GM12865 (cell line): Measurements from ENCODE around the gene IL11RA.
"Not testable (repeated sequence)": the region's sequence is repeated elsewhere in the genome, so short reads cannot be mapped to it uniquely, and the experiment has no call there.

Source experiments
- DNase-seq: peaks from one replicate; pipeline ENCODE4 v3.0.0; 2010; ENCODE audit warnings: low read depth
- H3K4me3 ChIP-seq: 2 replicates; pipeline ENCODE4 v1.5.1; 2011; ENCODE audit warnings: mild to moderate bottlenecking, low read depth, low read length, control low read depth
- CTCF ChIP-seq: IDR thresholded peaks from 2 replicates; pipeline ENCODE4 v1.5.1; 2011; ENCODE audit warnings: low read length, control low read depth, low read depth, inconsistent platforms; ENCODE audit not compliant: insufficient read depth; ENCODE audit errors: missing control alignments

The IL11RA gene

GRCh38 chr9:34637356-34638137, 14.4 kb upstream of the IL11RA start, which contains the start of gene SIGMAR1:
SIGMAR1 (minus strand) TSS chr9:34637787; CDS start chr9:34637697, 90 bp downstream.
- TF ChIP-seq CTCF, result no peak
- peak within 1 kb of the TSS; percentile 93 for H3K4me3 ChIP-seq
- DNase-seq, result peak; percentile 97

DNA sequence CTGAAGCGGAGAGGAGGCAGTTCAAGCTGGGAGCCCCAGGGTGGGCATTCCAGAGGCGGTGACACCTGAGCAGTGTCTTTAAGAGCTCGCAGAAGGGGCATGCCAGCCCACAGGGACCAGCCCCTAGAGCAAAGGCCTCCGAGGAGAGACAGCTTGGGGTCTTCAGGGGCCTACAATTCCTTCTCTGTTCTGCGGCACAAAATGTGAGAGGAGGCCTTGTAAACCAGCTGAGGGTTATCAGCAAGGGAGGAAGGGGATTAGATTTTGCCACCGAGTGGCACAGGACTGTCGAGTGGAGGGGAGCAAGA, 13.9 kb upstream of the IL11RA start:
- no peak for DNase-seq
- TF ChIP-seq CTCF, result no peak
- peak overlapping the region; percentile 93 for H3K4me3 ChIP-seq

- H3K4me3 ChIP-seq, DNase-seq: not testable (repeated sequence)
Measured at GRCh38 chr9:34639322-34639721, 12.7 kb upstream of the IL11RA start.

DNA sequence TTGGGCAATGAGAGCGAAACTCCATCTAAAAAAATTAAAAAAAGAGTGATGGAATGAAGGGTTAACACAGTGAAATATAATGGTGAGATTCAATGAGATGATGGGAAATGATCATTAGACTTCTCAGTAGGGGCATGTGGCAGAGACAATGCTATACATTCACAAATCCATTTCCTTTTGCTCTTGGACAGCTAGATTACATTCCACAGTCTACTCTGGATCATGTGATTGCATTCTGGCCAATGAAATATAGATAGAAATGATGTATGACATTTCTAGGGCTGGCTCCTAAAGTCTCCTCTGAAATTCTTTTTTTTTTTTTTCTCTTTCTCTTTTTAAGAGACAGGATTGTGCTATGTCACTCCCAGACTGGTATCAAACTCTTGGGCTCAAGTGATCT, 9.3 kb upstream of the IL11RA start:
- no peak for DNase-seq
- H3K4me3 ChIP-seq, result no peak overlapping the region
- no peak for TF ChIP-seq CTCF

DNA sequence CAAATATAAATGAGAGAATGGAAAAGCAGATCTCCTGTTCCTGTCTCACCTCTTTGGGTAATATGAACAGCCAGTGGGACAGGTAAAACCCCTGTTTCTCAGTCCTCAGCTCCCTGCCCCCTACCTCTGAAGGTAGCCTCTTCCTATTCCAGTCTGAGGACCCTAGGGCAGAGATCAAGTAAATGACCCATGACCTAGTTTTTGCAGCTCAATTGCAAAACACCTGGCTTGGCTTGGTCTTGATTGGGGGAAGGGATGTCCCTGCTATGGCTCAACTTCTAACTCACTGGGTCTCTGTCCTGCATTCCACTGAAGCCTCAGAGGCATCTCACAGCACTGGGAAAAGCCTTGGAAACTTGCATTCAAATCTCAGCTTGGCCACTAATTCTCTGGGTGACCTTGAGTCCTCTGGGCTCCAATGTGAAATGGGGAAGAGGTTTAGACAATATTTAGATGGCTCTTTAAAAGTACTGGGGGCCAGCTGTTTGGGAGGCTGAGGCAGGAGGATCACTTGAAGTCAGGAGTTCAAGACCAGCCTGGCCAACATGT, 7.1 kb upstream of the IL11RA start:
- no peak for TF ChIP-seq CTCF
- DNase-seq, result no peak
- H3K4me3 ChIP-seq, result no peak overlapping the region

DNA sequence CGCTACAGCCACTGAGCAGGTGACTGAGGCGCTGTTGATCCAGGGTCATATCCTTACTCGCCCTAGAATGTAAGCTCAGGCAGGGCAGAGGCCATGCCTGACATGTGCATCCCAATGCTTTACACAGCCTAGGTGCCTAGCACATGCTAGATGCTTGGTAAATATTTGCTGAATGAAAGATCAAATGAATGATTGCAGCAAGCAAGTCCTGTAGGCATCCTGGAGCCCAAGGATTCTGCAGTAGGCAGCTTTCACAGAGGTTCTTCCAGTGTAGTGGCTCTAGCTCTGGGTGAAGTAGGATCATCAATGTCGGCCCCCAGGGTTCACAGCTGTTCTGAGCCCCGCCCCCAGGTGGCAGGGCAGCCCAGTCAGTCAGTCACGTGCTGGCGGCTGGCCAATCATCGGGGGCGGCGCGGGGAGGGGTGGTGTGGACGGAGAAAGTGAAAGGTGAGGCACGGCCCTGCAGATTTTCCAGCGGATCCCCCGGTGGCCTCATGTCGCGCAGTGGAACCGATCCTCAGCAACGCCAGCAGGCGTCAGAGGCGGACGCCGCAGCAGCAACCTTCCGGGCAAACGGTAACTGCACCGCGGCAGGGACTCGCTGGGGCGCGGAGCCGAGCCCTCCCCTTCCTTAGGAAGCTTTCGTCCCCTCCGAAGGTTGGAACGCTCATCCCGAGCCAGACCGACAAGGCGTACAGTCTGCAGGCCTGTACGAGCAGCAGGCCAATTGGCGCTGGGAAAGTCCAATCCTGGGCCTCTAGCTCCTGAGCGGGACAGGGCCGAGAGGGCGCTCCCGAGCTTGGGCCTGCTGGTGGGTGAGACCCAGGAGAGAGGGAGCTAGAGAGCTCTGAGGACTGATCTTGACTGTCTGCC, 5.5 kb upstream of the IL11RA start, which contains the start of gene GALT:
TSS of gene GALT (plus strand) at position 465 of the 873 bp plus-strand sequence. CDS start at position 495, 30 bp downstream.
- peak; percentile 43 for TF ChIP-seq CTCF
- peak; percentile 95 for DNase-seq
- peak within 1 kb of the TSS; percentile 74 for H3K4me3 ChIP-seq

- H3K4me3 ChIP-seq, result peak overlapping the region; percentile 74
- DNase-seq, result no peak
- TF ChIP-seq CTCF, result no peak
Measured at GRCh38 chr9:34647084-34647403, 4.9 kb upstream of the IL11RA start.
